Bone marrow (tissue), 2 donors: ENCODE measurements around the gene SOX6.

Source experiments
- DNase-seq, 2 donors: peaks; one replicate each; lab custom pipeline; 2025; lab: John Stamatoyannopoulos, UW

The SOX6 gene

DNA sequence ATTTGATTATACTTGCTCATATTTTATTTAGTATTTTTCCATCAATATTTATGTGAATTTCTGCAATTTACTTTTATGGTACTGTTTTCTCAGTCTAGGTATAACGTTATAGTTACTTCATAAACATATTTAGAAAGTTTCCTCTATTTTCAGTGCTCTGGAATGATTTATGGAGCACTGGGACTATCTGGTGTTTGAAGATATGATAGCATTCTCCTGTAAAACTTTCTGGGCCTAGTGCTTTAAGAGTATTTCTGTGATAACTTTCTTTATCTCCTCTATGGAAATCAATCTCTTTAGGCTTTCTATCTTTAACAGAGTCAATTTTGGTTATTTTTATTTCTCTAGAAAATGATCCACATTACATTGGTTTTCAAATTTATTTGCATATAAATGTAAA, 85.1 kb downstream of the SOX6 start:
- DNase-seq, result no peak

DNA sequence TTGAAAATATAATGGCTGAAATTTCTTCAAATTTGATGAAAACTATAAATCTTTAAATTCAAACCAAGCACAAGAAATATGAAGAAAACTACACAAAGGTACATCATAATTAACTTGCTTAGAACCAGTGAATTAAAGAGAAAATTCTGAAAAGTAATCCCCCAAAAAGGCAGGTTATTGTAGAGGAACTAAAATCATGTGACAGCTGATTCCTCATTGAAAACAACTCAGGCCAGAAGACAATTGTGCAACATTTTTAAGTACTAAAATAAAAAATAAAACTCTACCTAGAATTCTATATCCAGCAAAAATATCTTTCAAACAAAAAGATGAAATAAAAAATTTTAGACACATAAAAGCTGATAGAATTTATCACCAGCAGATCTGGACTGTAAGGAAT, 90.3 kb downstream of the SOX6 start:
- DNase-seq, result no peak

DNA sequence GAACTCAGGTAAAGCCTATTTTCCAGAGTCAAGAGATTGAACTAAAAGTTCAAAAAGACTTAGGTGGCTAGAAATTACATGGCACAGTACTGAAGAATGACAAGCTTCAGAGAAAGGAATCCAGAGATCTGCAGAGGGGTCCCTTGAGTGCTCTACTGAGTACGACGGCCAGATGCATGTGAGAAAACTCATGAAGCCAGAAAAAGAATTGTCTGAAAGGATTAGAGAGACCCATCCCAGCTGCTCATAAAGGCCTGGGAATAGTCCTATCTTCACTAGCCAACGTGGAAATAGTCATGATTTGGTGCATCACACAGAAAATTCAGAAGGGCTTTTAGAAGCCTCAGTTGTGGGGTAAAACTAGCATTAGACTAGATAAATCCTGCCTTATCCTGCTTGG, 91.3 kb downstream of the SOX6 start:
- DNase-seq, result no peak

DNA sequence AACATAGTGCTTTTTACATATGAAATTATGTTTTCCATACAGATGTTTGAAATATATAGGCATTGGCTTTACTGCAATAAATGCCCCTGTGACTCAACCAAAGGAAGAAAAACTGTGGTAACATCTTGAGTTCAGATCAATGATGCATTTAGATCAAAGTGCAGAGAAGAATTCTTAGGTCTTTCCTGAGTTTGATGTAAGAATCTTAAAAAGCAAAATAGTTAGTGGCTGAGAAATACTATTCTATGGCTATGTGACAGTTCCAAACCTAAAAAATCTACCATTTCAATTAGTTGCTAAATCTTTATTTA, 93.7 kb downstream of the SOX6 start:
- DNase-seq, result no peak

DNA sequence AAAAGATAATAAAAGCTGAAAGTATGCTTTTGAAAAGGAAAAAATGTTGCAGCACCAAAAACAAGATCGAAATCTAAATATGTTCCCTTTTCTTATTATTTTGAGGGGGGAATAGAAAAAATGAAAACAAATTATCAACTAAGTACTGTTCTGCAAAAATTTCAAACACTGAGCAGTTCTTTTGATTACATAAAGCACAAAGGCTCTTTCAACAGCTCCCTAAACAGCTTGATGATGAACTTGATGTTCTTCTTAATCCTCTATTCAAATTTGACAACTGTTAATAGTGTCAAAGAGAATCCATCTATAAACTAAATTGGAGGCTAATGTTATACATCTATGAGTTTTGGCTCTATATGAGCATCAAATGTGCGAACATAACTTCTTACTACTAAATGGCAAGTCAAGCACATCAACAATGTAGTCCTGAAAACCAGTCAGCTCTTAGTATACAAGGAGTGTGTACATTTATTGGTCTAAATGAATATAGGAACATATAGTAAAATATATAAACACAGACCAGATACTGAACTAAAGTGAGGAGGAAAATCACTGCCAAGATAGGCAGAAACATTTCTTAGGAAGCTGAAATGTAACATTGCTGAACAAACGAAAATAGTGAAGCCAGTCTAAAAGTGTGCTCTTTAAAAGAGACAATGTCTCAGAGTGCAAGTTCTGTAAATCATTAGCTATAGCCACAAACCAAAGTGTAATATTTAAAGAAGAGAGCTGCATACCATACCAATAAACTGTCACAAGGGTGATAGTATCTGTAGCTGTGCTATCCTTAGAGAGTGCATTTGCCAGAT, 94.3 kb downstream of the SOX6 start:
- no peak for DNase-seq

DNA sequence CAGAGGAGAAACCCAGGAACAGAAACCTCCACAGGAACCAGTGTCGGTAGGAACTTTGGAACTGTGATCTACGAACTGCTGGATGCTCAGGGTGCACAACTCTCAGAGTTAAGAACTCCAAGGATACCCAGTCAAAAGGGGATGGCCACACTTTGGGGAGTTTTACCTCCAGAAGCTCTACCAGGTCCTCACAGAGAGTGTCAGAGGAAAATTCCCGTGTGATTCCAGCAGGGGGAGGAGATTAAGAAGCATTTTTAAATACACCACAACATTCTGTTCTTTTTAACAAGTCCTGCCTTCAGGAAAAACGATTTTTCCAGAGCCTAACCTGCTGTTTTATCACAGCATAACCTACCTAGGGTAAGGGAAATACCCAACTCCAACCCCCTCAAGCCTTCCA, 104.0 kb downstream of the SOX6 start:
- no peak for DNase-seq

DNA sequence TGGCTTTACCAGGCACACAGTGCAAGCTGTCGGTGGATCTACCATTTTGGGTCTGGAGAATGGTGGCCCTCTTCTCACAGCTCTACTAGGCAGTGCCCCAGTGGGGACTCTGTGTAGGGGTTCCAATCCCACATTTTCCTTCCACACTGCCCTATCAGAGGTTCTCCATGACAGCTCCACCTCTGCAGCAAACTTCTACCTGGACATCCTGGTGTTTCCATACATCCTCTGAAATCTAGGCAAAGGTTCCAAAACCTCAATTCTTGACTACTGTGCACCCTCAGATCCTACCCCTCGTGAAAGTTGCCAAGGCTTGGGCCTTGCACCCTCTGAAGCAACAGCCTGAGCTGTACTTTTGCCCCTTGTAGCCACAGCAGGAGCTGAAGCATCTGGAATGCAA, 108.1 kb downstream of the SOX6 start:
- no peak for DNase-seq

DNA sequence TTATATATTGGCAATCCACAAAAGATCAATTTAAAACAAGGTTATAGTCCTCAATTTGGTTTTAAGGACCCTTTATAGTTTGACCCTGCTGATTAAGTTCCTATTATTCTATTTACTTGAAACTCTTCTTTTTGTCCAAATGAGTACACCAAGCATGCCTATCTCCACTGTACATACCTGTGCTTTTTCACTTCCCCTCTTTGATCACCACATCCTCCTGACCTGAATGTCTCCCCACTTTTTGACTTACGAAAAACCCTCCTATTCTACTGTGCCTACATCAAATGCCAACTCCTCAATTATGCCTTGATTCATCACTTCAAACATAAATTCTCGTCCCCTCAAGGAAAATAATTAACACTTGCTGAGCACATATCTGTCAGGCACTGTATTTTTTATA, 113.5 kb downstream of the SOX6 start:
- no peak for DNase-seq

DNA sequence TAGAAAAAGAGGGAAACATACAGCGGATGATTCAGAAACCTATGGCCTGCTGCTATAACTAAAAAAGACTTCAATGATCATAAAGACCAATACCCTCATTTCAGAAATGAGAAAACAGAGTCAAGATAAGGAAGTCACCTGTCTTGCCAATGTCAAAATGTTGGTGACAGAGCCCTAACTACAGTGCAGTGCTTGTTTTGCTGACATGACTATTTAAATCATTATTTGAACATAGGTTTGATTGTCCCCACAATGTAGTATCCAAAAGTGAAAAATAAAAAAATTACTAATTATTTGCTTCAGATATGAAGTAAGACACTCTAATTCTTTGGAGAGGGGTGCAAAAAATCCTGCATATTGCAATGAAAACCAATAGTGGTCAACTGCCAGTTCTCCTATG, 115.7 kb downstream of the SOX6 start:
- no peak for DNase-seq

DNA sequence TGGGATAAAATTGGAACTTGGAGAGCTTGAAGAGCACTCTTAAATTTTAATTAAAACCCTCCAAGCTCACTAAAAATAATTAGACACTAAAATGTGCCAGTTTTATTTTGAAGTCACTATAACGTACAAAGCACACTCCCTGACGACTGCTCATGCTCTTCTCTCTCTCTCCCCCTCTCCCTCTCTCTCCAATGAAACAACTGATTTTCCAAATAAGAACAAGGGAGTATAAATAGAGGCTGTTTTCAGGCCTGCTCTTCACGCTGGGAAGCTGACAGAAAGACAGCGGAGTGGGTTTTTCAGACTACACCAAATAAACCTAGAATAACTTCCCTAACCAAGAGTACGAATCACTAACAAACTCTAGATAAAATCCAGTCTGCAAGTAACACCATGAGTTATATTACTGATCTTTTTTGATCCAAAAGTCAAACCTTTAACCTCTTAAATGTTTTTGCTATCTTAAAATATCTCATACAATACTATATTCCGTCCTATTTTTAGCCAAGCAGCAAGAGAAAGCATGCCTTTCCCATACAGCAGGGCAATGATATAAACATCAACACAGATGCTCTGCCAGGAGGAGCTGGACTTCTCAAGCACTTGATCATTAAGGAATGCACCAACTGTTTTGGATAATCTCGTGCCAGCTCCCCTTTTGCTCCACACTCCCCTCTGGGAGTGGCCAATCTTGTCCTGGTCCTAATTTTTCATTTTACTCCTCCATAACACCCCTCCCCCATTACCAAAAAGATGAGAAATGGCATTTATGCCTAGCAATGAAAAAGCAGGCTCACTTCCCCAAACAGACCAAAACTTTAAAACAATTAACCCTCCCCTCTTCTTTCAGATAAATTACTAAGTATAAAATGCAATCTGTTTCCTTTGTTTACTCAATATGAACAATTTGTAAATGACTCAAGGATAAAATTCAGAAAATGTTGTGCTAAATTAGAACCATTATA, 116.9 kb downstream of the SOX6 start:
- DNase-seq, result no peak

DNA sequence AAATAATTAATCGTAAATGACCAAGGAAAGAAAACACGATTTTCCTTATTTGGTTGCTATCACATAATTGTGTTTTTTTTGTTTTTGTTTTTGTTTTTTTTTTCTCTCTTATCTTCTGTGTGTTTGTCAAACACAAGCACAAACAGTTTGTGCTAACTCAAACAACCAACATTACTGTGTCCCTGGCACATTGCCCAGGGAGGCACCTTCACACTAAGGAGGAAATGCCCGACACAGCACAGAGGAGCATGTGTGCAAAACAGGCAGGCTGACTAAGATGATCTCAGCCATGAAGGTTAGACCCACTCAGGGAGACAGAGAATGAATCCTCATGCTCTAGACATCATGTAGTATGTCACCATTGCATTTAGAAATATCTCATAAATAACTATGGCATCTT, 130.1 kb downstream of the SOX6 start:
- DNase-seq, result no peak

DNA sequence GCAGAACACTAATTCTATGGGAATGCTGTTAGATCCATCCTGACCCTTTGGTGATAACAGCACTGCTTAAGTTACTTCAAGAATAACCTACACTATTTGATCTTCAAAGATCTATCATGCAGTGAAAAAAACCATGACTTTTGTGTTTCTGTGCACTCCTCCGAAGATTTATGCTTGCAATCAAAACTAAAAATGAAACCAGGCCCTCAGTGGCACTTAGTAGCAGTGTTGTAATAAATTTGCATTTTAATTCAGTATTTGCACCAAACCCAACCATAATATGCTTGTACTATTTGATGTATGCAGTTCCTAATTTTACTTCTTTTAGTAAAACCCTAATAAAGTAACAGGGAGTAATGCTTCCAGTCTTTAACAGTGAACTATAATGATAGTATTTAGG, 130.7 kb downstream of the SOX6 start:
- DNase-seq, result no peak

DNA sequence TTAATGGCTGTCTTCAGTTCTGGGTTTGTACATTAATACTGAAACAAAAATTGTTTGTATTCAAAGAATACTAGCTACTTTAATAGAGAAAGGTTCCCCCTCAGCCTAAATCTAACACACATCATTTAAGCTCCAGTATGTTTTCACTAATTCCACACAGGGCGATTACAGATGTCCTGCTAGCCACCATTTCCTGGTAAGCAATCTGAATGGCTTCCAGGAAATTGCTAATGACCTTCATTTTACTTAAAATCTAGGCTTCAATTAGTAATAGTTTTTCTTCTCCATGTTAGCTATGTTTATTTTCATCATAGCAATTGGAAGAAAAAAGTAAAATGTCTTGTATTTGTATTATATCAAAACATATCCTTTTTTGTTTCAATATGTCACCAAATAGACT, 132.8 kb downstream of the SOX6 start:
- DNase-seq, result no peak

DNA sequence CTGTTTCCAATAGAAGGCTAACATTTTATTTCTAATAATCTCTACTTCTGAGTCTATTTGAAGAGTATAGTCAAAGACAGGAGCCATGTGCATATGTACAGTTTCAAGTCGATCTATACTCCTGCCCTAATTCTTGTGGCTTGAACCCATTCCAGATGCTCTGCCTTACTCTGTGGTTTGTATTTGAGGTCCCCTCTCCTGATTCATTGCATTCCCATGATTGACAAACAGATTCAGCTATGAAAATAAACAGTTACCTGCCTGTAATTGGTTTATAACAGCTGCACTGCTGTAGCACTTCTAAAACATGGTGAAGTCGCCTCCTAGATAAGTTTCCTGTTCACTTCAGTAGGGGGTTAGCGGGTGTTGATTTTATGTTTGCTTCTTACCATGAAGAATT, 138.7 kb downstream of the SOX6 start:
- no peak for DNase-seq

DNA sequence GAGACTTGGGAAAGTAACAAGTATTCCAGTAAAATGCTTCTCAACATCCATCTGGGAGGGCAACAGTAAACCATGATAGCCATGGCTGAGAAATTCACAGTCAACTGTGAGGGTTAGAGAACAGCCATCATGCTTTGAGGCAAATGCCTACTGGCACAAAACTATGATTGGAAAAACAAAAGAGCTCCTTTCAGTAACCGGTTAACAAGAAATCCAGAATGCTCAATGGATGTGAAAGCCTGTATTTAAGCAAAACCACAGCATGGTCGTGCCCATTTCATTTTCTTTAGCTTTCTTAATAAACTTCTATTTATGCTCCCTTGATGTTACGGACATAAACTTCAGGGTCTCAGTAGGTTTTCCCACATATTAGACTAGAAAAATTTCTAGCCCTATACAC, 139.5 kb downstream of the SOX6 start:
- DNase-seq, result no peak

DNA sequence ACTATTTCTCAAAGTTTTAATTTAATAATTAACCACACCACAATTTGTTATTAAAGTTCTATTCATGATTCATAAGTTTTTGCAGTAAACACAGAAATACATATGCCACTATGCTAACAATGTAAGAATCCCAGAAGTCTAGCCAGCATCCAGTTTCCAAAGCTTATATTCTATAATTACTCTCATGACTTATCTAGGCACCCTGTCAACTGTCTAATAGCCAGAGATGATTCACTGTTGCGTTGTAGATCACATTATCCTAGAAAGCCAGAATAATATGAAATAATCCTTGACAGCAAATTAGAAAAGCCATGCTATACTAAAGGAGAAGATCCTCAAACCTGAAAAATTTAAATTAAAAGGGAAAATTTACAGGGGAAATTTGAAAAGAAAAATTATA, 141.0 kb downstream of the SOX6 start:
- DNase-seq, result no peak

DNA sequence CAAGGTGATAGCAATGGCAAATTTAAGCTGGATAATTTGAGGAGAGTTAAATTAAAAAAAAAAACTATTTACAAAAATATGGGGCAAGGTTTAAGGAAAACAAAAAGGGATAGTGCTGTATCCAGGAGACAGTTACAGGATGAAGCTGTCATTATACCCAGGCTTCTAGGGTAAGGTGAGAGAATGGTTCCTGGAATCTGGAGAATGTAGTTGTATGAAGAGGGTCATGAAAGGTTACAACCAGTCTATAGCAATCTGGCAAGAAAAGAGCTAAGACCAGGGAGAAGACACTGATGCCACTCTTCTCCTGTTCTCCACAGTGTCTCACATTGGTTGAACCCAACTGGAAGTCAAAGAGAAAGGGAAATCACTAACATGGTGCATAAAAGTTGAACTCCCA, 144.9 kb downstream of the SOX6 start:
- DNase-seq, result no peak

DNA sequence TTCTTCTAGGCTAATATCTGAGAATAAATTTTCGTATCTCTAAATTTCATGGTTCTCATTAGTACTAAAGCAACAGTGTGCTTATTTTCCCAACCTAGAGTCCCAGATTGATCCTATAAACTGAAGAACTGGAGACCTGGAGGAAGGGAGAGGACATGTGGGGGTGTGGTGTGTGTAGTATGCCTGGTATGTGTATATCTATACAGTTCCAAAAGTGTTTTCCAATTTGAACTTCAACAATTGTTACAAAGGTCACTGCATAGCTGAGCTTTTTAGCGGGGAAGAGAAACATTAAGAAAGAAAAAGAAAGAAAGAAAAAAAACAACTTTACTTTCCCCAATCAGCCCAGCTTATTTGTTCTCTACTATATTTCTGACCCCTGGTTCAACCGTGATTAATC, 152.1 kb downstream of the SOX6 start:
- DNase-seq, result no peak

DNA sequence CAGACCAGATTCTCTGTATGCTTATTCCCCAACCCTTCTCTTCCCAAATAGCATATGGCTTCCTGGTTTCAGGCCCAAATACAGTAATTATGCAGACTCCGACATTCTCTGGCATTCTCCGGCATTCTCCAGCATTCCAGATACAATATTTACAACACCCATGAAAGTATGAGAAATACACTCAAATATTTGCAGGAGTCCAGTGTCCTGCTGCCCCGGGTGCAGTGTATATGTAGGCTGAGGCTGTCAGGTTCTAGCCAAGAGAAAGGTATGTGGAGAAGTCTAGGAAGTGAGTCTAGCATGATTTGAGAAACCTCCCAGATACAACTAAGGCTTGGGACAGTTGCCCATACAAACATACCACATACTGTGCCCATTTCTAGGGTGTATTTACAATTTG, 160.7 kb downstream of the SOX6 start:
- no peak for DNase-seq

DNA sequence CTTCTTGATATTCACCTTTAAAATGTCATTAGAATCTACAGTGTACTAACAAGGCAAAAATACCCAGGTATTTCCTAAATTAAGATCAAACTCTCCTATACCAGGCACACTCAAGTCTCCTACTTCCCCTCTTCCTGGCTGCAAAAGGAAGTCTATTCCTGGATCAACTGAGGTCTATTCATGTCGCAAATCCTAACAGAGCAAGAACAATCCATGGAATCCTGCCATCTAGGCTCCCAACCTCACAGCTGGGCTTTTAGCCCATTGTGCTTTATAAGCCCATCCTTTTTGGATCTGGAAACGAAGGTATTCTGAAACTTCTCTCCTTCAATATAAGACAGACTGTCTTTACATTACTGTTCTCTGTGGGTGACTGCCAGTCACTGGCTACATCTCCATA, 161.8 kb downstream of the SOX6 start:
- no peak for DNase-seq

DNA sequence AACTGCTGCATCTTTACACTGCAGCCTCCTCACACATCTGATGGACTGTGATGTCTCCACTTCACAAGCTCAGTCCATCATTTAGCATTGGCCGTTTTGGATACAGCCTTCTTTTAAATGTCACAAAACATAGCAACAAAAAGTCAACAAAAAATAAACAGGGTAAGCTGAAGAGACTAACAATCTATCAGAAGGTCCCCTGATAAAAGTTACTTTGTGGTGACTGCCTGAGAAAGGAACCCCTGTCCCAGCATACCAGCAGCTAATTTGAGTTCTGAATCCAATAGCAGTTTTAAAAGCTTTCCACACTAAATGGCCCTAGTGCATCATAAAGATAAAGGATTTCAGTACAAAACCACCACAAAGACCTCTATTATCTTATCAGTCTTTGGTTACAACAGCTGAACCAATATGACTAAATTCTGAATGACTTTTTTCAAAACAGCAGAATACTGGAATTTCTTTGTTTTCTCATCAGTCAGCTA, 162.4 kb downstream of the SOX6 start:
- no peak for DNase-seq

DNA sequence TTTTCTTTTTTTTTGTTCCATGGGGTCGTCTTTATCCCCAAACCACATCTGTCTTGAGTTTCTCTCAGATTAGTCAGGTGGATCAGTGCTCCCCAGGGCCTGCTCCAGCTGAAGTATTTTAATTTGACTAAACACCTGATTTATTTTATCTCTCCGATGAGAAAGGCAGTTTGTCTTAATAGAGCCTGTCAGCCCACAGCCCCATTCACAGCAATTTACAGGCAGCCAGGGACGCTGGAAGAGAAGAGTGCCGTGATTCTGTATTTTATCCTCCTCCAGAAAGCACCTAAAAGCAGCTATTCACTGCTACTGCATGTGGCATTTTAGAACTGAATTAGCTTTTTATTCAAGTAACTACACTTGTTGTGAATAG, 164.5 kb downstream of the SOX6 start:
- no peak for DNase-seq

DNA sequence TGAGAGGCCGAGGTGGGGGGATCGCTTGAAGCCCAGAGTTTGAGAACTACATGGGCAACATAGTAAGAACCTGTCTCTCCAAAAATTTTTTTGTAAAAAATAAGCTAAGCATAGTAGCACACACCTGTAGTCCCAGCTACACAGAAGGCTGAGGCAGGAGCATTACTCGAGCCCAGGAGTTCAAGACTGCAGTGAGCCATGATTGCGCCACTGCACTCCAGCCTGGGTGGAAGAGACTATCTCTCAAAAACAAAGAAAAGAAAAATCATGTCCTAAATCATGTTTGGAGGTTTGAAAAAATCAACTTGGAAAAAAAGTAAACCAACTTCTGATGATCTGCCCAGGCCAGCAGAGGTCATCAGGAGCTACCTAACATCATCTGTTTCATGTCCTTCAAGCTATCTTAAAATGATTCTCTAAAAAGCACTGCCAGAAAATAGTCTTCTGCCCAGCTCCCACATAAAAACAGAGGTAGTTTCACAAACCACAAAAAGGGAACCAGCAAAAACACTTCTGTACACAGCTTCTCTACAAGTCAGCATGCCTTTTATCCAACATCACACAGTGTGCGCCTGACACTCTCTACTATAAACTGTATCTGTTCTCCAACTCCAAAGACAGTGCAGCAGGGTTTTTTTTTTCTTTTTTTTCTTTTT, 165.0 kb downstream of the SOX6 start:
- DNase-seq, result no peak
